Gastrocnemius medialis (tissue), 4 donors: ENCODE results near the gene TEN1. TPM values are rescaled to one million over a fixed set of nuclear protein-coding genes. Genes with fewer than 3 reads are reported as not detected.

Experiments
- ATAC-seq, 2 donors: fragments of 150-250 bp; one replicate each; pipeline ENCODE4 v1.9.1; 2016
- DNase-seq, 2 donors: peaks; one replicate each; pipeline ENCODE4 v3.0.0-alpha.2; 2019
- H3K27ac ChIP-seq, 4 donors: fragments of 200-600 bp; sonication (generic); 1 replicate in 1 of 4; 2 replicates in 3 of 4; pipeline ENCODE4 v1.5.1; 2016 to 2018; ENCODE audit warnings: mild to moderate bottlenecking in 2 of 4, moderate library complexity in 1 of 4
- H3K27me3 ChIP-seq, 3 donors: fragments of 200-600 bp; sonication (generic) in 2 of 3; 1 replicate in 1 of 3; 2 replicates in 2 of 3; pipeline versions ENCODE4 v1.5.1 to v1.6.0; 2016 to 2019; ENCODE audit warnings: mild to moderate bottlenecking in 1 of 3, moderate library complexity in 1 of 3
- H3K36me3 ChIP-seq, 2 donors: fragments of 200-600 bp; sonication (generic) in 1 of 2; one replicate each; pipeline ENCODE4 v1.5.1; 2017 to 2018
- H3K4me1 ChIP-seq, 2 donors: fragments of 200-600 bp; sonication (generic) in 1 of 2; one replicate each; pipeline ENCODE4 v1.5.1; 2016 to 2017; ENCODE audit warnings: mild to moderate bottlenecking in 2 of 2
- H3K4me3 ChIP-seq, 4 donors: fragments of 200-600 bp; sonication (generic) in 3 of 4; 1 replicate in 1 of 4; 2 replicates in 3 of 4; pipeline ENCODE4 v1.5.1; 2016 to 2019; ENCODE audit warnings: mild to moderate bottlenecking in 2 of 4
- H3K9me3 ChIP-seq, 3 donors: fragments of 200-600 bp; sonication (generic) in 2 of 3; 1 replicate in 1 of 3; 2 replicates in 2 of 3; pipeline ENCODE4 v1.5.1; 2016 to 2019
- POLR2A ChIP-seq, 2 donors: fragments of 450-650 bp; IDR thresholded peaks; one replicate each; pipeline ENCODE4 v1.6.1; 2017; ENCODE audit warnings: antibody characterized with exemption in 2 of 2, mild to moderate bottlenecking in 2 of 2, moderate library complexity in 2 of 2
- in situ Hi-C, 4 donors: fragments of 200-750 bp; cut with MboI; loops; one replicate each; pipeline versions ENCODE4 v1.15.0 to v1.8.0; 2017; ENCODE audit warnings: low sequenced_read_pairs in 4 of 4
- intact Hi-C: fragments of 100-400 bp; cut with DNase I; formaldehyde crosslinking; loops from one replicate; pipeline ENCODE4 v1.15.1; 2023; ENCODE audit warnings: low total_unique reads
- total RNA-seq, 4 donors: library from RNA; depleted of rRNA; stranded (reverse); fragments of >200 nt; gene quantifications; one replicate each; pipeline versions ENCODE4 v1.1.0 to v1.2.3, GENCODE V29; 2016
- TF ChIP-seq, protein P1 (sequence below), 5 experiments: fragments of 450-650 bp in 3 of 5; fragments of 200-600 bp in 2 of 5; sonication (generic) in 2 of 5; IDR thresholded peaks in 4 of 5; conservative IDR thresholded peaks in 1 of 5; 1 replicate in 4 of 5; 2 replicates in 1 of 5; pipeline ENCODE4 v1.5.1; 2016 to 2019; ENCODE audit warnings: antibody characterized with exemption in 5 of 5, mild to moderate bottlenecking in 3 of 5, moderate library complexity in 3 of 5

The TEN1 gene
- total RNA-seq, 4 donors from 2014 or later, result 4.2 to 9.2 (median 6.8) TPM

DNA sequence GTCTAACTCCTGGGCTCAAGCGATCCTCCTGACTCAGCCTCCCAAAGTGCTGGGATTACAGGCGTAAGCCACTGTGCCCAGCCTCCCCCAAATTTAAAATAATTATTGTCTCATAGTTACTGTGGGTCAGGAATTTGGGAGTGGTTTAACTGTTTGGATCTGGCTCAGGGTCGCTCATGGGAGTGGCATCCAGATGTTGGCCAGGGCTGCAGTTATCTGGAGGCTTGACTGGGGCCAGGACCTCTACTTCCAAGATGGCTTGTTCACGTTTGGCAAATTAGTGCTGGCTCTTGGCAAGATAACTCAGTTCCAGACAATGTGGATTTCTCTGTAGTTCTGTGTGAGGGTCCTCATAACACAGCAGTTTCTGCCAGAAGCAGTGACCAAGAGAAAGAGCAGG lies 8.0 kb downstream of the TEN1 start:
- Histone ChIP-seq H3K4me1 (no peaks in the 10 kb centered on the region), H3K36me3 (no peaks in the 10 kb centered on the region), H3K4me3 (no peak overlapping the region), H3K9me3 (no peaks in the 10 kb centered on the region), H3K27ac (no peak overlapping the region), H3K27me3 (no peaks in the 10 kb centered on the region)
- intact Hi-C loops, result no loop called here
- no peak for DNase-seq
- ATAC-seq, result no peak
- no peak for TF ChIP-seq POLR2A (IDR thresholded peaks at IDR 0.05)
- TF ChIP-seq, protein P1, sequence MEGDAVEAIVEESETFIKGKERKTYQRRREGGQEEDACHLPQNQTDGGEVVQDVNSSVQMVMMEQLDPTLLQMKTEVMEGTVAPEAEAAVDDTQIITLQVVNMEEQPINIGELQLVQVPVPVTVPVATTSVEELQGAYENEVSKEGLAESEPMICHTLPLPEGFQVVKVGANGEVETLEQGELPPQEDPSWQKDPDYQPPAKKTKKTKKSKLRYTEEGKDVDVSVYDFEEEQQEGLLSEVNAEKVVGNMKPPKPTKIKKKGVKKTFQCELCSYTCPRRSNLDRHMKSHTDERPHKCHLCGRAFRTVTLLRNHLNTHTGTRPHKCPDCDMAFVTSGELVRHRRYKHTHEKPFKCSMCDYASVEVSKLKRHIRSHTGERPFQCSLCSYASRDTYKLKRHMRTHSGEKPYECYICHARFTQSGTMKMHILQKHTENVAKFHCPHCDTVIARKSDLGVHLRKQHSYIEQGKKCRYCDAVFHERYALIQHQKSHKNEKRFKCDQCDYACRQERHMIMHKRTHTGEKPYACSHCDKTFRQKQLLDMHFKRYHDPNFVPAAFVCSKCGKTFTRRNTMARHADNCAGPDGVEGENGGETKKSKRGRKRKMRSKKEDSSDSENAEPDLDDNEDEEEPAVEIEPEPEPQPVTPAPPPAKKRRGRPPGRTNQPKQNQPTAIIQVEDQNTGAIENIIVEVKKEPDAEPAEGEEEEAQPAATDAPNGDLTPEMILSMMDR (IDR thresholded peaks at IDR 0.05 in 4 of 5, conservative IDR thresholded peaks at IDR 0.05 in 1 of 5), result no peak
- in situ Hi-C loops, result no loop called here

GRCh38 chr17:75991396-75991795 lies 12.4 kb downstream of the TEN1 start:
- in situ Hi-C loops, result no loop called here
- Histone ChIP-seq H3K27ac (no peak overlapping the region), H3K36me3 (peaks cover 0 to 7% of the 10 kb centered on the region in 2 donors), H3K4me3 (no peak overlapping the region), H3K9me3 (no peaks in the 10 kb centered on the region), H3K4me1 (no peaks in the 10 kb centered on the region), H3K27me3 (no peaks in the 10 kb centered on the region)
- TF ChIP-seq, protein P1 (IDR thresholded peaks at IDR 0.05 in 4 of 5, conservative IDR thresholded peaks at IDR 0.05 in 1 of 5), result no peak
- no peak for TF ChIP-seq POLR2A (IDR thresholded peaks at IDR 0.05)
- ATAC-seq, result no peak
- intact Hi-C loops, result no loop called here
- DNase-seq, result no peak

DNA sequence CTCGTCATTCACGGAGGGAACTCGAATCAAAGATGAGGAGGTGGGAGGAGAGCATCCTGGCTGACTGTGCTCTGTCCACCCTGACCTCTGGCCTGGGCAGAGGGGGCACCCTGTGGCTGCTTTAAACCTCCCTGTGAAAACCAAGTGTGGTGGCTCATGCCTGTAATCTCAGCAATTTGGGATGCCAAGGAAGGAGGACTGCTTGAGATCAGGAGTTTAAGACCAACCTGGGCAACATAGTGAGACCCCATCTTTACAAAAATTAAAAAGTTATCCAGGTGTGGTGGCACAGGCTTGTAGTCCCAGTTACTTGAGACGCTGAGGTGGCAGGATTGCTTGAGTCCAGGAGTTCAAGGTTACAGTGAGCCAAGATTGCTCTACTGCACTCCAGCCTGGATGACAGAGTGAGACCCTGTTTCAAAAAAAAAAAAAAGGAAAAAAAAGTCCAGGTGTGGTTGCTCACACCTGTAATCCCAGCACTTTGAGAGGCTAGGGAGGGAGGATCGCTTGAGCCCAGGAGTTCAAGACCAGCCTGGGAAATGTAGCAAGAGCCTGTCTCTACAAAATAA lies 15.8 kb downstream of the TEN1 start:
- H3K4me1 ChIP-seq, result no peaks in the 10 kb centered on the region
- H3K27me3 ChIP-seq, result no peaks in the 10 kb centered on the region
- H3K36me3 ChIP-seq, result peaks cover 0 to 7% of the 10 kb centered on the region in 2 donors
- DNase-seq (no peak), ATAC-seq (no peak)
- intact Hi-C loops (no loop called here), in situ Hi-C loops (no loop called here)
- H3K4me3 ChIP-seq, result no peak overlapping the region
- TF ChIP-seq, protein P1 (IDR thresholded peaks at IDR 0.05 in 4 of 5, conservative IDR thresholded peaks at IDR 0.05 in 1 of 5), result no peak
- no peak for TF ChIP-seq POLR2A (IDR thresholded peaks at IDR 0.05)
- H3K9me3 ChIP-seq, result no peaks in the 10 kb centered on the region
- H3K27ac ChIP-seq, result no peak overlapping the region

DNA sequence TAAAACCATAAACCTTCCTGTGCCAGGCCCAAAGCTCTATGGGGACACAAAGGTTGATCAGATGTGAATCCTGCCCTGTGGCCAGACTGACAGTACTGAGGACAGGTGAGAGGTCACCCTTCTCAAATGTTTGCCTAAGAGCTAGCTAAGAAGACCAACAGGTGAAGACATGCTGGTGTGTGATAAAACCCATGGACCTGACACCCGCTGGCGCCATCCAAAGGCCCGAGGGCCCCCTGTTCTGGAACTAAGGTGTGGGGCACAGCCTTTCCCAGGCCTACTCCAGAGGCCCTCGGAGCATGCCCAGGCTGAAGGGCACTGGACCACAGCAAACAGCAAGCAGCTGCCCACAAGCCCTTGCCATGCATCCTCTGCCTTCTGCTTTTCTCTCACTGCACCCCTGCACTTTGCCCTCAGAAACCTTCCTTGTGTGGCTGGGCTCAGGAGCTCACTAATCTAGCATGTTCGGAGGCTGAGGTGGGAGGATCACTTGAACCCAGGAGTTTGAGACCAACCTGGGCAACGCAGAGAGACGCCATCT lies 16.4 kb downstream of the TEN1 start:
- Histone ChIP-seq H3K27ac (no peak overlapping the region), H3K27me3 (no peaks in the 10 kb centered on the region), H3K9me3 (no peaks in the 10 kb centered on the region), H3K4me3 (no peak overlapping the region), H3K4me1 (no peaks in the 10 kb centered on the region), H3K36me3 (peaks cover 0 to 7% of the 10 kb centered on the region in 2 donors)
- TF ChIP-seq, protein P1 (IDR thresholded peaks at IDR 0.05 in 4 of 5, conservative IDR thresholded peaks at IDR 0.05 in 1 of 5), result no peak
- no peak for TF ChIP-seq POLR2A (IDR thresholded peaks at IDR 0.05)
- in situ Hi-C loops (no loop called here), intact Hi-C loops (no loop called here)
- ATAC-seq, result no peak
- no peak for DNase-seq
